HG02884 (cell line): ENCODE data around the gene MYO5B.

Experiments
- ATAC-seq: cut with Tn5 transposase; IDR thresholded peaks from one replicate; pipeline ENCODE4 v1.9.1; 2021; ENCODE audit warnings: mild to moderate bottlenecking, moderate library complexity; ENCODE audit not compliant: unreplicated experiment

Gene MYO5B

GRCh38 chr18:49931760-49932159, 263.2 kb downstream of the MYO5B start:
- no peak for ATAC-seq

- no peak for ATAC-seq
Measured at GRCh38 chr18:49931179-49931578, 263.8 kb downstream of the MYO5B start.

GRCh38 chr18:49926106-49926745, 268.7 kb downstream of the MYO5B start:
- ATAC-seq: no peak

- no peak for ATAC-seq
Measured at GRCh38 chr18:49924293-49924983, 270.5 kb downstream of the MYO5B start.

- ATAC-seq: no peak
Measured at GRCh38 chr18:49922228-49922627, 272.7 kb downstream of the MYO5B start.

- ATAC-seq: no peak
Measured at GRCh38 chr18:49921318-49921985, 273.5 kb downstream of the MYO5B start.

- ATAC-seq: no peak
Measured at GRCh38 chr18:49920731-49921130, 274.2 kb downstream of the MYO5B start.

GRCh38 chr18:49917742-49918141, 277.2 kb downstream of the MYO5B start:
- ATAC-seq: no peak

GRCh38 chr18:49915352-49915751, 279.6 kb downstream of the MYO5B start:
- ATAC-seq: no peak

- ATAC-seq: no peak
Measured at GRCh38 chr18:49913221-49913620, 281.7 kb downstream of the MYO5B start.

- ATAC-seq: no peak
Measured at GRCh38 chr18:49911427-49911826, 283.5 kb downstream of the MYO5B start.

GRCh38 chr18:49910986-49911385, 284.0 kb downstream of the MYO5B start:
- no peak for ATAC-seq

GRCh38 chr18:49910019-49910418, 284.9 kb downstream of the MYO5B start:
- ATAC-seq: no peak

GRCh38 chr18:49907346-49907929, 287.5 kb downstream of the MYO5B start:
- no peak for ATAC-seq

GRCh38 chr18:49905771-49906170, 289.2 kb downstream of the MYO5B start:
- no peak for ATAC-seq

GRCh38 chr18:49904871-49905555, 289.9 kb downstream of the MYO5B start:
- no peak for ATAC-seq

GRCh38 chr18:49901862-49902340, 293.0 kb downstream of the MYO5B start:
- ATAC-seq: no peak

- ATAC-seq: no peak
Measured at GRCh38 chr18:49899657-49900330, 295.2 kb downstream of the MYO5B start.

- ATAC-seq: no peak
Measured at GRCh38 chr18:49898421-49898820, 296.5 kb downstream of the MYO5B start.

GRCh38 chr18:49894517-49895226, 300.3 kb downstream of the MYO5B start:
- ATAC-seq: no peak
